B cell (primary cell): Measurements from ENCODE around the gene ADPRH. TPM values are rescaled to one million over a fixed set of nuclear protein-coding genes. Genes with fewer than 3 reads are reported as not detected.

ENCODE experiments used
- ATAC-seq: fragments of 200-7000 bp; cut with Tn5 transposase; one replicate; pipeline ENCODE4 v1.10.0; 2021; ENCODE audit warnings: low read depth, mild to moderate bottlenecking, moderate number of reproducible peaks, moderate library complexity
- CTCF ChIA-PET: fragments of 350-600 bp; sonication (Branson Sonifier 250); formaldehyde crosslinking; loops from one replicate; lab custom pipeline; 2021; ENCODE audit warnings: antibody characterized with exemption, inconsistent platforms; lab: Charles Lee
- POLR2A ChIA-PET: fragments of 350-600 bp; sonication (Branson Sonifier 250); formaldehyde crosslinking; loops from one replicate; lab custom pipeline; 2021; ENCODE audit warnings: antibody characterized with exemption; lab: Charles Lee
- DNase-seq: peaks from one replicate; pipeline ENCODE4 v3.0.0; 2013
- H2AFZ ChIP-seq: 2 replicates; pipeline ENCODE4 v1.6.1; 2012; ENCODE audit warnings: mild to moderate bottlenecking, low read depth, low read length; ENCODE audit not compliant: insufficient read depth, poor library complexity, severe bottlenecking
- H3K27ac ChIP-seq, 2 donors: 1 replicate in 1 of 2; 2 replicates in 1 of 2; pipeline ENCODE4 v1.5.1; 2012 to 2013; ENCODE audit warnings: low read length in 2 of 2, mild to moderate bottlenecking in 2 of 2, moderate library complexity in 1 of 2
- H3K27me3 ChIP-seq, 4 experiments: fragments of 200-600 bp in 1 of 4; sonication (generic) in 1 of 4; replicated peaks in 1 of 4; 1 replicate in 2 of 4; 2 replicates in 2 of 4; pipeline versions ENCODE4 v1.6.1 to v1.7.0; 2013 to 2016; ENCODE audit warnings: low read length in 3 of 4, mild to moderate bottlenecking in 2 of 4, mixed read lengths in 1 of 4, moderate library complexity in 1 of 4; ENCODE audit not compliant: insufficient read depth in 4 of 4, control insufficient read depth in 3 of 4; ENCODE audit errors: control extremely low read depth in 1 of 4
- H3K36me3 ChIP-seq, 2 experiments: replicated peaks in 1 of 2; 1 replicate in 1 of 2; 2 replicates in 1 of 2; pipeline versions ENCODE4 v1.6.1 to v1.7.1; 2013; ENCODE audit warnings: low read length in 1 of 2; ENCODE audit not compliant: insufficient read depth in 2 of 2, control insufficient read depth in 1 of 2; ENCODE audit errors: control extremely low read depth in 1 of 2, extremely low read depth in 1 of 2
- H3K4me1 ChIP-seq, 2 donors: fragments of 200-600 bp in 1 of 2; sonication (generic) in 1 of 2; 1 replicate in 1 of 2; 2 replicates in 1 of 2; pipeline versions ENCODE4 v1.5.1 to v1.6.1; 2013 to 2017; ENCODE audit warnings: low read length in 2 of 2; ENCODE audit not compliant: control insufficient read depth in 2 of 2, insufficient read depth in 2 of 2
- H3K4me2 ChIP-seq: replicated peaks from 2 replicates; pipeline ENCODE3; 2012; ENCODE audit warnings: mild to moderate bottlenecking, low read depth, low read length; ENCODE audit not compliant: poor library complexity, severe bottlenecking
- H3K4me3 ChIP-seq, 5 experiments: fragments of 200-600 bp in 1 of 5; sonication (generic) in 1 of 5; 1 replicate in 3 of 5; 2 replicates in 2 of 5; pipeline versions ENCODE4 v1.5.1 to v1.7.0; 2011 to 2016; ENCODE audit warnings: low read length in 4 of 5, mild to moderate bottlenecking in 4 of 5, low read depth in 2 of 5, control low read depth in 1 of 5, moderate library complexity in 1 of 5; ENCODE audit not compliant: insufficient read depth in 1 of 5; ENCODE audit errors: control extremely low read depth in 1 of 5, extremely low read depth in 1 of 5
- H3K79me2 ChIP-seq: fragments of 200-600 bp; sonication (generic); one replicate; pipeline ENCODE4 v1.6.0; 2016; ENCODE audit warnings: low read length; ENCODE audit not compliant: control insufficient read depth, insufficient read depth
- H3K9ac ChIP-seq: fragments of 200-600 bp; sonication (generic); 2 replicates; pipeline ENCODE4 v1.6.1; 2017; ENCODE audit warnings: mild to moderate bottlenecking, low read length, moderate library complexity
- H3K9me3 ChIP-seq, 3 donors: one replicate each; pipeline versions ENCODE4 v1.6.1 to v1.7.1; 2013; ENCODE audit warnings: low read length in 2 of 3; ENCODE audit not compliant: control insufficient read depth in 2 of 3, insufficient read depth in 1 of 3; ENCODE audit errors: control extremely low read depth in 1 of 3
- H4K20me1 ChIP-seq: 2 replicates; pipeline ENCODE4 v1.6.0; 2012; ENCODE audit warnings: mild to moderate bottlenecking, low read length; ENCODE audit not compliant: insufficient read depth, control insufficient read depth, poor library complexity, severe bottlenecking
- H3K27ac Mint-ChIP-seq: one replicate; pipeline ENCODE4 v1.8.0; 2021; ENCODE audit warnings: mixed read lengths
- H3K27me3 Mint-ChIP-seq: one replicate; pipeline ENCODE4 v1.8.0; 2021; ENCODE audit warnings: mixed read lengths
- H3K4me1 Mint-ChIP-seq: one replicate; pipeline ENCODE4 v1.8.0; 2021; ENCODE audit warnings: mixed read lengths
- H3K4me3 Mint-ChIP-seq: one replicate; pipeline ENCODE4 v1.8.0; 2021; ENCODE audit warnings: mixed read lengths
- H3K9me3 Mint-ChIP-seq: one replicate; pipeline ENCODE4 v1.8.0; 2022; ENCODE audit warnings: mixed read lengths; ENCODE audit not compliant: insufficient read depth
- EZH2 ChIP-seq: IDR thresholded peaks from 2 replicates; pipeline ENCODE4 v1.6.1; 2012; ENCODE audit warnings: borderline replicate concordance, low read depth, mild to moderate bottlenecking, moderate library complexity, low read length; ENCODE audit not compliant: insufficient read depth, poor library complexity, severe bottlenecking
- WGBS: methylation state at CpG from one replicate; pipeline ENCODE4 v1.1.5; 2013; ENCODE audit warnings: missing lambda C conversion rate; ENCODE audit not compliant: insufficient coverage; 5-methylcytosine and 5-hydroxymethylcytosine counted together
- intact Hi-C: fragments of 100-400 bp; cut with micrococcal nuclease; formaldehyde crosslinking; loops from one replicate; pipeline ENCODE4 v1.10.0; 2022
- polyA plus RNA-seq: library from polyadenylated mRNA; depleted of rRNA; stranded (reverse); fragments of >200 nt; gene quantifications from 2 replicates; pipeline ENCODE4 v1.2.3, GENCODE V29; 2012
- total RNA-seq, 2 donors: library from RNA; stranded (reverse); fragments of 120-200 nt in 1 of 2; gene quantifications; 1 replicate in 1 of 2; 2 replicates in 1 of 2; pipeline versions ENCODE4 v1.2.3 to v1.2.4, GENCODE V29; 2013 to 2022
- TF ChIP-seq, protein P1 (sequence below): fragments of 200-600 bp; IDR thresholded peaks from one replicate; pipeline ENCODE4 v1.8.0; 2022; ENCODE audit warnings: antibody characterized with exemption, mild to moderate bottlenecking

ADPRH gene
- total and polyA plus RNA-seq, 2 donors (not counting 1 experiment from before 2014, with no cell fraction given) = 10.0 to 24.5 TPM

- Histone ChIP-seq H3K4me2 (no peak overlapping the region), H3K4me3 (no peak overlapping the region), H4K20me1 (no peaks in the 10 kb centered on the region), H3K27ac (no peak overlapping the region), H3K9me3 (no peaks in the 10 kb centered on the region), H3K9ac (no peak overlapping the region), H3K36me3 (no peaks in the 10 kb centered on the region), H3K4me1 (peaks cover 7 to 15% of the 10 kb centered on the region in 2 donors), H3K27me3 (no peaks in the 10 kb centered on the region), H3K79me2 (no peaks in the 10 kb centered on the region), H2AFZ (peak overlapping the region; percentile 14)
- Mint-ChIP-seq H3K27ac (no peak overlapping the region), H3K9me3 (no peaks in the 10 kb centered on the region), H3K4me3 (no peak overlapping the region), H3K4me1 (peaks cover 36% of the 10 kb centered on the region), H3K27me3 (no peaks in the 10 kb centered on the region)
- CTCF ChIA-PET = interaction anchor here (0.6 to 1.7 kb wide), 10 partner anchors 12 to 220 kb away, joined by 3 to 9 read pairs (median 4); partner anchors contain the start of genes ADPRH and COX17
- peak; percentile 52 for DNase-seq
- POLR2A ChIA-PET = no interaction called here
- peak; percentile 84 for ATAC-seq
- 43% methylated on average over 3 of the region's 5 CpGs for WGBS
- intact Hi-C loops = no loop called here
- TF ChIP-seq EZH2 = no peak
- TF ChIP-seq, protein P1, sequence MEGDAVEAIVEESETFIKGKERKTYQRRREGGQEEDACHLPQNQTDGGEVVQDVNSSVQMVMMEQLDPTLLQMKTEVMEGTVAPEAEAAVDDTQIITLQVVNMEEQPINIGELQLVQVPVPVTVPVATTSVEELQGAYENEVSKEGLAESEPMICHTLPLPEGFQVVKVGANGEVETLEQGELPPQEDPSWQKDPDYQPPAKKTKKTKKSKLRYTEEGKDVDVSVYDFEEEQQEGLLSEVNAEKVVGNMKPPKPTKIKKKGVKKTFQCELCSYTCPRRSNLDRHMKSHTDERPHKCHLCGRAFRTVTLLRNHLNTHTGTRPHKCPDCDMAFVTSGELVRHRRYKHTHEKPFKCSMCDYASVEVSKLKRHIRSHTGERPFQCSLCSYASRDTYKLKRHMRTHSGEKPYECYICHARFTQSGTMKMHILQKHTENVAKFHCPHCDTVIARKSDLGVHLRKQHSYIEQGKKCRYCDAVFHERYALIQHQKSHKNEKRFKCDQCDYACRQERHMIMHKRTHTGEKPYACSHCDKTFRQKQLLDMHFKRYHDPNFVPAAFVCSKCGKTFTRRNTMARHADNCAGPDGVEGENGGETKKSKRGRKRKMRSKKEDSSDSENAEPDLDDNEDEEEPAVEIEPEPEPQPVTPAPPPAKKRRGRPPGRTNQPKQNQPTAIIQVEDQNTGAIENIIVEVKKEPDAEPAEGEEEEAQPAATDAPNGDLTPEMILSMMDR = peak; percentile 43
Measured at GRCh38 chr3:119600732-119601131, 21.4 kb downstream of the ADPRH start.

DNA sequence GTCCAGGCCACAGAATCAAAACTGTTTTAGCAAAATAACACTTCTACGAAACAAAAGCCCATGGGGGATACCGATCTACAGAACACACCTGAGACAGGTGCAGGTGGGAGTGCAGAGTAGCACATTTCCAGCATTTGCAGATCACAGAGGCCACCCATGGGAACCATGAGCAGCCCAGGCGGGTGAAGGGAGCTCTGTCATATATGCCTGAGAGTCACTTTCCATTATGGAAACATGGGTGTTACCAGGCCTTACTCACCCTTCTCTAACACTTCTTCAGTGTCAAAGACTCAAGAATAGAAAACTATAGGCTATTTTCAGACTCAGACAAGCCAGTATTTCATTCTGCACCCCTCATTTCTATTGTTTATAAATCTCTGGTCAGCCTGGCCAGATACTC is 21.9 kb downstream of the ADPRH start:
- Mint-ChIP-seq H3K9me3 (no peaks in the 10 kb centered on the region), H3K27me3 (no peaks in the 10 kb centered on the region), H3K4me1 (peaks cover 32% of the 10 kb centered on the region), H3K4me3 (no peak overlapping the region), H3K27ac (no peak overlapping the region)
- H3K79me2 ChIP-seq = no peaks in the 10 kb centered on the region
- H3K36me3 ChIP-seq = no peaks in the 10 kb centered on the region
- ChIA-PET CTCF (interaction anchor here (0.6 to 1.6 kb wide), 7 partner anchors 12 to 219 kb away, joined by 3 to 9 read pairs (median 4); partner anchors contain the start of gene ADPRH), POLR2A (no interaction called here)
- TF ChIP-seq EZH2 = no peak
- TF ChIP-seq, protein P1 = no peak
- H3K4me2 ChIP-seq = no peak overlapping the region
- peaks cover 4 to 10% of the 10 kb centered on the region in 2 donors for H3K4me1 ChIP-seq
- H2AFZ ChIP-seq = peak overlapping the region; percentile 14
- H3K9ac ChIP-seq = no peak overlapping the region
- H3K27ac ChIP-seq = no peak overlapping the region
- no peaks in the 10 kb centered on the region for H3K27me3 ChIP-seq
- WGBS = 88% methylated on average over 3 of the region's 3 CpGs
- no peak for ATAC-seq
- no peaks in the 10 kb centered on the region for H4K20me1 ChIP-seq
- no peak for DNase-seq
- H3K4me3 ChIP-seq = no peak overlapping the region
- intact Hi-C loops = no loop called here
- H3K9me3 ChIP-seq = no peaks in the 10 kb centered on the region
